HepG2 (cell line): Measurements from ENCODE around the gene MMAA.

ENCODE experiments used
- CTCF ChIP-seq: sonication (generic); formaldehyde crosslinking; IDR thresholded peaks from 2 replicates; pipeline ENCODE4 v1.5.0; 2020; ENCODE audit warnings: mild to moderate bottlenecking, missing genetic modification reagents, moderate library complexity
- KLF16 ChIP-seq, 2 experiments: sonication (generic) in 1 of 2; formaldehyde crosslinking in 1 of 2; IDR thresholded peaks; 2 replicates each; pipeline versions ENCODE4 v1.6.1 to v1.8.0; 2016 to 2023; ENCODE audit warnings: missing genetic modification reagents in 2 of 2, missing compliant biosample characterization in 1 of 2
- UBTF ChIP-seq: sonication (generic); formaldehyde crosslinking; IDR thresholded peaks from 2 replicates; pipeline ENCODE4 v1.4.0; 2020; ENCODE audit warnings: mild to moderate bottlenecking, missing genetic modification reagents
- ZMYM3 ChIP-seq: sonication (generic); formaldehyde crosslinking; IDR thresholded peaks from 2 replicates; pipeline ENCODE4 v1.5.1; 2020; ENCODE audit warnings: mild to moderate bottlenecking, missing genetic modification reagents

- TF ChIP-seq CTCF (no peak), KLF16 (CRISPR knock-in tag; IDR thresholded peaks at IDR 0.05) (no peak), ZMYM3 (CRISPR knock-in tag) (no peak), UBTF (CRISPR knock-in tag) (no peak)
Measured at GRCh38 chr4:145680902-145681301, 61.7 kb downstream of the MMAA start.
